D721Med (cell line): ENCODE measurements around the gene TAF1A.

Experiments used
- DNase-seq: peaks from one replicate; pipeline ENCODE4 v3.0.0; 2011; ENCODE audit warnings: low spot score; ENCODE audit not compliant: insufficient read length
- FAIRE-seq: peaks from 2 replicates; lab custom pipeline; 2011; peaks lifted over from hg19 to GRCh38; lab: Jason Lieb, UNC
- TF ChIP-seq, protein P1 (sequence below): IDR thresholded peaks from 2 replicates; pipeline ENCODE4 v1.5.1; 2012; ENCODE audit warnings: mild to moderate bottlenecking, control low read depth; ENCODE audit not compliant: insufficient read depth; ENCODE audit errors: missing control alignments

TAF1A gene

DNA sequence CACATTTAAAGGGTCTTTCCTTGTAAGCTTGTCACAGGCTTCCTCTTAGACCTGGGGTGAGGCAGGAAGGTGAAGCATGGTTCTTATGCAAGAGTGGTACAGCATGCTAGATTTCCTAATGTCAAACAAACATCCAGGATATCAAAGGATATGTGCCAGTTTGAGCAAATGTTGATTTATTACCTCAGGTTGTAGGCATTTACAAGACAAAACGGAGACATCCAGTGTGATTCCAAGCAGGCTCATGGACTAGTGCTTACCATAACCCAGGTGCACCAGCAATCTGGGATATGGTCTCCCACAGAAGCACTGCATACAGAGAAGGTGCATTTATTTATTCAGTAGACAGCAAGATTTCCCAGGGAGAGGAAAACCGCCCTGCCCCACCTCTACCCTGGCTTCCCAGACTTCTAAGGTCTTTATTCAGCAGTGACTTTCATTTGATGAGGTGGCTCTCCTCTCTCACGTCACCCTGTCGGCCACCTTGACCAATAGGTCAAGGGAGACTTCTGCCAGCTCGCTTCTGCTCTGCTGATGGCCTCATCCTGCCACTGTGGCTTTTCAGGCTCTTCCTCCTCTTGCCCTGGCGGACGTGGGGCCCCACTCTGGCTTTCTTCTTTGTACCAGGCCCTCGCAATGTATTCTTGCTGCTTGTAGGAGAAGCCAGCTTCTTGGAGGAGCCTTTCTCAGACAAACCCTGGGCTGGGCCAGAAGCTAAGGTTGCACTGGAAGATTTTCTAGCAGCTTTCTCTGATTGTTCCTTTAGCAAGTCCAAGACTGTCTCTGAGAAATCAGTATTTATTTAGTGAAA, 67.4 kb downstream of the TAF1A start:
- no peak for FAIRE-seq

GRCh38 chr1:222521299-222522104, 68.2 kb downstream of the TAF1A start:
- TF ChIP-seq, protein P1, sequence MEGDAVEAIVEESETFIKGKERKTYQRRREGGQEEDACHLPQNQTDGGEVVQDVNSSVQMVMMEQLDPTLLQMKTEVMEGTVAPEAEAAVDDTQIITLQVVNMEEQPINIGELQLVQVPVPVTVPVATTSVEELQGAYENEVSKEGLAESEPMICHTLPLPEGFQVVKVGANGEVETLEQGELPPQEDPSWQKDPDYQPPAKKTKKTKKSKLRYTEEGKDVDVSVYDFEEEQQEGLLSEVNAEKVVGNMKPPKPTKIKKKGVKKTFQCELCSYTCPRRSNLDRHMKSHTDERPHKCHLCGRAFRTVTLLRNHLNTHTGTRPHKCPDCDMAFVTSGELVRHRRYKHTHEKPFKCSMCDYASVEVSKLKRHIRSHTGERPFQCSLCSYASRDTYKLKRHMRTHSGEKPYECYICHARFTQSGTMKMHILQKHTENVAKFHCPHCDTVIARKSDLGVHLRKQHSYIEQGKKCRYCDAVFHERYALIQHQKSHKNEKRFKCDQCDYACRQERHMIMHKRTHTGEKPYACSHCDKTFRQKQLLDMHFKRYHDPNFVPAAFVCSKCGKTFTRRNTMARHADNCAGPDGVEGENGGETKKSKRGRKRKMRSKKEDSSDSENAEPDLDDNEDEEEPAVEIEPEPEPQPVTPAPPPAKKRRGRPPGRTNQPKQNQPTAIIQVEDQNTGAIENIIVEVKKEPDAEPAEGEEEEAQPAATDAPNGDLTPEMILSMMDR: no peak
- DNase-seq (no peak), FAIRE-seq (no peak)

More for the DNA sequence above, 67.4 kb downstream of the TAF1A start:
- TF ChIP-seq, protein P1: no peak
- no peak for DNase-seq
